NCI-H446 (cell line): ENCODE measurements around the gene TFAP2D.

Experiments
- DNase-seq, 2 experiments: peaks; one replicate each; lab custom pipeline; 2025; lab: John Stamatoyannopoulos, UW

Gene TFAP2D

GRCh38 chr6:50819466-50819903, 106.2 kb downstream of the TFAP2D start:
- DNase-seq = no peak

- DNase-seq = no peak
Observed at GRCh38 chr6:50819904-50820868, 106.9 kb downstream of the TFAP2D start.

GRCh38 chr6:50820869-50821264, 107.5 kb downstream of the TFAP2D start:
- no peak for DNase-seq

- DNase-seq = no peak
Observed at GRCh38 chr6:50821441-50822077, 108.2 kb downstream of the TFAP2D start.

GRCh38 chr6:50822078-50822476, 108.8 kb downstream of the TFAP2D start:
- DNase-seq = no peak
